ENCODE data around the gene ING5.

ING5 gene

DNA sequence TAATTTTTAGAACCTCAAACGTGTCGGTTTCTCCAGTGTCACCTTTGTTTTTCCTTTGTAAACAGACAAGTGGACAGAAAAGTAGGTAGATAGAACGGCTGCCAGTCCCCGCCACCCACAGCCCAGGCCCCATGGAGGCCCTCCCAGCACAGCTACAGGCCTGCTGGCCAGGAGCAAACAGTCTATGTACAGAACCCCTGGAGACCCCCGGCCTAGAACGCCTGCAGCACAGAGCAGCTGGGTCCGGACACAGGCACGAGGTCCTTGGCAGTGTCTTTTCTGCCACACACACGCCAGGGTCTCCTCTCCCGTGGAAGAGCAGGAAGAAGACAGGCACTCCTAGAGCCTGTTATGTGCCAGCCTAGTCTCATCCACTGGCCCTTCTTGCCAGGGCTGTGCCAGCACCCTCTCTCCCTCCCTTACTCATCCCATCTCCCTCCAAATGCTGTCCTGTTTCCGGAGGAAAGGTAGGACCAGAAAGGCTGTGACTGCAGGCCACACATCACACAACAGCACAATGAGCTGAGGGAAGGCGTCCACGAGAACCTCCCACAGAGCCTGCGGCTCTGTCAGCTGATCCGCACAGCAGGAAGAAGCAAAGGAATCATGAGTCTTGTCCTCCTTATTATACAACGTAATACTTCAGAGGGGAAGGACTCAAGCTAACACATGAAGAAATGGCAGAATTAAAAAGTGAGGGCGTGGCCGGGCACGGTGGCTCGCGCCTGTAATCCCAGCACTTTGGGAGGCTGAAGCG is 22.9 kb upstream of the ING5 start:
- no peak for DNase-seq (ENCODE audit: low spot score)
- Histone ChIP-seq H3K4me3 (no peak overlapping the region), H3K27ac (no peak overlapping the region)
- TF ChIP-seq, protein P1, sequence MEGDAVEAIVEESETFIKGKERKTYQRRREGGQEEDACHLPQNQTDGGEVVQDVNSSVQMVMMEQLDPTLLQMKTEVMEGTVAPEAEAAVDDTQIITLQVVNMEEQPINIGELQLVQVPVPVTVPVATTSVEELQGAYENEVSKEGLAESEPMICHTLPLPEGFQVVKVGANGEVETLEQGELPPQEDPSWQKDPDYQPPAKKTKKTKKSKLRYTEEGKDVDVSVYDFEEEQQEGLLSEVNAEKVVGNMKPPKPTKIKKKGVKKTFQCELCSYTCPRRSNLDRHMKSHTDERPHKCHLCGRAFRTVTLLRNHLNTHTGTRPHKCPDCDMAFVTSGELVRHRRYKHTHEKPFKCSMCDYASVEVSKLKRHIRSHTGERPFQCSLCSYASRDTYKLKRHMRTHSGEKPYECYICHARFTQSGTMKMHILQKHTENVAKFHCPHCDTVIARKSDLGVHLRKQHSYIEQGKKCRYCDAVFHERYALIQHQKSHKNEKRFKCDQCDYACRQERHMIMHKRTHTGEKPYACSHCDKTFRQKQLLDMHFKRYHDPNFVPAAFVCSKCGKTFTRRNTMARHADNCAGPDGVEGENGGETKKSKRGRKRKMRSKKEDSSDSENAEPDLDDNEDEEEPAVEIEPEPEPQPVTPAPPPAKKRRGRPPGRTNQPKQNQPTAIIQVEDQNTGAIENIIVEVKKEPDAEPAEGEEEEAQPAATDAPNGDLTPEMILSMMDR (IDR thresholded peaks at IDR 0.05), result no peak

DNA sequence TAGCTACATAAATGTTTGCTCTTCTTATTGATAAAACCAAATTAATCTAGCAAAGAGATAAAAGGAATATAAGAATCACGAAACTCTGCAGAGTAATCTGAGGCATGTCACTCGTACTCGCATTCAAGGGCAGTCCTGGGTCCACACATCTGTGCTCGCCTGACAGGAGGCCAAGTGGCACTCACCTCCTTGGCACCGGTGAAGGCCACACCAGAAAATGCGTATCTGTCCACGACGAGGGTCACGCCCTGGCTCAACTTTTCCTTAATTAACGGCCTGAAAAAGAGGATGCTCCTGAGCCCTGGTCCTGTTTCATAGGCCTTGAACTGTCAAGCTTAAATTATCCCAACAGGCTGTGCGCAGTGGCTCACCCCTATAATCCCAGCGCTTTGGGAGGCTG is 21.8 kb upstream of the ING5 start:
- H3K27ac ChIP-seq, result no peak overlapping the region
- no peak for DNase-seq (ENCODE audit: low spot score)
- TF ChIP-seq, protein P1 (IDR thresholded peaks at IDR 0.05), result no peak
- H3K4me3 ChIP-seq, result no peak overlapping the region

DNA sequence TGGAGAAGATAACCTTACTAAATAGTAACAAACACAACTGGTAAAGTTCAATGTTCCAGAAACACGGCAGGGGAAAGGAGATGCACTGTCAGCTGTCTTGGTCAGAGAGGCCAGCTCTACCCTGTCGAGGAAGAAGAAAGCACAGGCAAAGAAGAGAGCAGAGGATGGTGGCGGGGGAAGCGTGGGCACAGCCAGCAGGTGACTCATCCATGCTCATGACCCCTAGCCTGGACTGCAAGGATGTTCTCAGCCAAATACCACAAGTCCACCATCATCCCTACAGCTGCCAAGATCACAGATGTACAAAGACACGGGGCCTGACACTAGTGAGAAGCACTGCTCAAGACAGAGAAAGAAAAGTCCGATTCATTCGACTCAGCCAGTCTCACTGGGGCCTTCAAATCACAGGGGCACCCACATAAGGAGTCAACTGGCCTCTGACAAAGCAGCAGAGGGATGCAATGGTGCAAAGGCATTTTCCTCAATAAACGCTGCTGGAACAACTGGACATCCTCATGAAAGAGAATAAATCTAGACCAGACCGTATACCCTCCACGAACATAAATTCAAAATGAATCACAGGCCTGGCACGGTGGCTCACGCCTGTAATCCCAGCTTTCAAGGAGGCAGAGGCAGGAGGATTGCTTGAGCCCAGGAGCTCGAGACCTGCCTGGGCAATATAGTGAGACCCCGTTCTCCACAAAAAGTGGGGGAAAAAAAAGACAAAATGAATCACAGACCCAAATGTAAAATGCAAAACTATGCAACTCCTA is 20.8 kb upstream of the ING5 start:
- Histone ChIP-seq H3K4me3 (no peak overlapping the region), H3K27ac (no peak overlapping the region)
- no peak for DNase-seq (ENCODE audit: low spot score)
- TF ChIP-seq, protein P1 (IDR thresholded peaks at IDR 0.05), result no peak

DNA sequence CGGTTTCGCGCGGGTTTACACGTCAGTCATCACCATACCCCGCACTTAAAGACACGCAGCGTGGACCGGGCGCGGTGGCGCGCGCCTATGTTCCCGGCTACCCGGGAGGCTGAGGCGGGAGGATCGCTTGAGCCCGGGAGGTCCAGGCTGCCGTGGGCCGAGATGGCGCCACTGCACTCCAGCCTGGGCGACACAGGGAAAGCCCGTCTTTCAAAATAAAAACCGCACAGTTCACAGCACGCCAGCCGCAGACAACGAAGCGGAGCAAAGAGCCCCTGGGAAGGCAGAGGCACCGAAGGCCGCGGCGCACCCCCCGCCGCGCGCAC is 15.6 kb upstream of the ING5 start:
- Histone ChIP-seq H3K4me3 (peak overlapping the region; percentile 84), H3K27ac (peak overlapping the region; percentile 44 to 59)
- DNase-seq (ENCODE audit: low spot score), result no peak
- TF ChIP-seq, protein P1 (IDR thresholded peaks at IDR 0.05), result no peak

DNA sequence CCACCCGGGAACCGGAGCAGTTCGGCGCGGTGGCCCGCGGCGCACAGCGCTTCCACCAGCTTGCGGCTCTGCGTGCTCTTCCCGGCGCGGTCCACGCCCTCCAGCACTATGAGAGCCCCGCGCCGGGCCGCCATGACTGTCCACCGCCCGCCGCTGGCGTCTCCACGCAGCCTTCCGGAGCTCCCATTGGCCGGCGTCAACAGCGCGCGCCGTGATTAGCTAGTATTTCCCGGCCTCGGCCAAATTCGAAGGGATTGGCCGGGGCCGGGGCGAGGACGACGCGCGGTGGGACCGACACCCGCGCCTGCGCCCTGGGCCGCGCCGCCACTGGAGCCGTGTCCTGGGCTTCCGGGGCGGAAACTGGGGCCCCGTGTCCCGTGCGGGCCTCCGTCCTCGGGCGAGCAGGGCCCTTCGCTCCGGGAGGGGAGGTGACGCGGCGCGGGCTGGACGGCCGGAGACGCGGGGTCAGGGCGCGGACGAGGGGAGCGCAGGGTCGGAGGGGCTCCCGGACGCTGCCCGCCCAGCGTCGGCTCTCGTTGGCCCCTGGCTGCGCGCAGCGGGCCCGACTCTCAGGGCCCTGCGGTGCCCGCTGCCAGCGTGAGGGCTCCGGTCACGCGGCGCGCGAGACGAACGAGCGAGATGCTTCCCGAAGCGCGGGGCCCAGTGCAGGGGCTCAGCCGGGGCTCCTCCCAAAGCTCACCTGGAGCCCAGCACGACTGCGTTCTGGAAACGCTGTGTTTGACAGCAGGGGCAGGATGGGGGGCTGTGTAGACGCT is 15.0 kb upstream of the ING5 start, which contains the start of gene DTYMK:
Gene DTYMK, minus strand, starts transcription at position 166 of the 776 bp plus-strand sequence. Its CDS starts 32 bp downstream, at position 134.
- peak; percentile 96 for DNase-seq (ENCODE audit: low spot score)
- Histone ChIP-seq H3K27ac (peak within 1 kb of the TSS; percentile 88 to 91), H3K4me3 (peak within 1 kb of the TSS; percentile 84)
- TF ChIP-seq, protein P1 (IDR thresholded peaks at IDR 0.05), result no peak

DNA sequence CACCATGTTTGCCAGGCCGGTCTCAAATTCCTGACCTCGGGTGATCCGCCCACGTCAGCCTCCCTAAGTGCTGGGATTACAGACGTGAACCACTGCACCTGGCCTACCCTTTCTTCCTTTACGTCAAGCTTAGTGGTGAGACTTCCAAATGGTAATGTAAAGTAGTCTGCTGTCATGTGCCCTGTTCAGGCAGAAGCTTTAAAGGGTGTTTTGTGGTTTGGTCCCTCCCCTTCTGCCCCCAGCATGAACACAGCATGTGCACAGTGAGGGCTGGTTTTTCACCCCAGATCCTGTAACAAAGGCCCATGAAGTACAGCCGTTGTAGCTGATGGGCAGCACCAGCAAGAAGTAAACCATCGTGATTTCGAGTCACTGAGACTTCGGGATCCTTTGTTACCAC is 12.5 kb upstream of the ING5 start:
- TF ChIP-seq, protein P1 (IDR thresholded peaks at IDR 0.05), result no peak
- Histone ChIP-seq H3K27ac (no peak overlapping the region), H3K4me3 (no peak overlapping the region)
- DNase-seq (ENCODE audit: low spot score), result no peak

Measured in coronary artery (tissue), 2 donors.